ENCODE measurements around the gene TEC. TPM values are rescaled to one million over a fixed set of nuclear protein-coding genes. Genes with fewer than 3 reads are reported as not detected.

TEC gene
- total RNA-seq, 1 donor from 2014 or later = 3.5 TPM

DNA sequence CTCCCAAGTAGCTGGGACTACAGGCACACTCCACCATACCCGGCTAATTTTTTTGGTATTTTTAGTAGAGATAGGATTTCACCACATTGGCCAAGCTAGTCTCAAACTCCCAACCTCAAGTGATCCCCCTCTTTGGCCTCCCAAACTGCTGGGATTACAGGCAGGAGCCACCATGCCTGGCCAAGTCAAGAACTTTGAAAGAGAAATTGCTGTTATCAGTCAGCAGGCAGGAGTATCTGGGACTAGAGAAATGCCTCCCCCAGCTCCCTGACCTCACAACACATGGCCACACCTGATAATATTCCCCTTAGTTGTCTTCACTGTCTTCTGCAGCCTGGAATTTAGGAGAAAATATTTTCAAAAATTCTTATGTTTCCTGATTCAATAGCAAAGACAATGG lies 143.0 kb downstream of the TEC start:
- H3K9me3 Mint-ChIP-seq = no peaks in the 10 kb centered on the region
- no peak for DNase-seq (ENCODE audit: low spot score in 2 of 2, unreplicated experiment in 2 of 2)
- TF ChIP-seq CTCF (IDR thresholded peaks at IDR 0.05; ENCODE audit: unreplicated experiment) = no peak
- no peak overlapping the region for H3K4me3 Mint-ChIP-seq
- peaks cover 38% of the 10 kb centered on the region for H3K4me1 Mint-ChIP-seq
- H3K27me3 Mint-ChIP-seq (ENCODE audit: low read depth) = no peaks in the 10 kb centered on the region
- no peaks in the 10 kb centered on the region for H3K36me3 Mint-ChIP-seq
- peak overlapping the region; percentile 21 for H3K27ac Mint-ChIP-seq

DNA sequence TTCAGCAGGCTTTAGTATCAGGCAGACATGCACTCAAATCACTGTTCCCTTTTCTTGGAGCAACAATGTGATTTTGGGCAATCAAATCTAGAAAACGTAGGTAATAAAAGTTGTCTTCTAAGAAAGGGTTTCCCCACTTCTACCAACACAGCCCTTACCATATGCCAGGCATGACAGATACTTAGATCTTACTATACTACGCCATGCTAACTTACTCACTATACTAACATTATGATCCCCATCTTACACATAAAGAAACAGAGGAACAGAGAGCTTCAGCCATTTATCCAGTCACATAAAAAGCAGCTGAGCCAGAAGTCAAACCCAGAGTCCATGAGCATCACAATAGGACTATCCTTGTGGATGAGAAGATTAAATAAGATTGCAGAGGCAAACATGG lies 144.8 kb downstream of the TEC start:
- Mint-ChIP-seq H3K36me3 (no peaks in the 10 kb centered on the region), H3K4me3 (no peak overlapping the region), H3K4me1 (peaks cover 26% of the 10 kb centered on the region), H3K9me3 (no peaks in the 10 kb centered on the region), H3K27me3 (ENCODE audit: low read depth) (no peaks in the 10 kb centered on the region), H3K27ac (no peak overlapping the region)
- no peak for DNase-seq (ENCODE audit: low spot score in 2 of 2, unreplicated experiment in 2 of 2)
- TF ChIP-seq CTCF (IDR thresholded peaks at IDR 0.05; ENCODE audit: unreplicated experiment) = no peak

GRCh38 chr4:48122756-48123155 lies 146.9 kb downstream of the TEC start:
- Mint-ChIP-seq H3K4me3 (no peak overlapping the region), H3K9me3 (no peaks in the 10 kb centered on the region), H3K27me3 (ENCODE audit: low read depth) (no peaks in the 10 kb centered on the region), H3K27ac (no peak overlapping the region), H3K36me3 (no peaks in the 10 kb centered on the region), H3K4me1 (peaks cover 10% of the 10 kb centered on the region)
- no peak for DNase-seq (ENCODE audit: low spot score in 2 of 2, unreplicated experiment in 2 of 2)
- TF ChIP-seq CTCF (IDR thresholded peaks at IDR 0.05; ENCODE audit: unreplicated experiment) = no peak

DNA sequence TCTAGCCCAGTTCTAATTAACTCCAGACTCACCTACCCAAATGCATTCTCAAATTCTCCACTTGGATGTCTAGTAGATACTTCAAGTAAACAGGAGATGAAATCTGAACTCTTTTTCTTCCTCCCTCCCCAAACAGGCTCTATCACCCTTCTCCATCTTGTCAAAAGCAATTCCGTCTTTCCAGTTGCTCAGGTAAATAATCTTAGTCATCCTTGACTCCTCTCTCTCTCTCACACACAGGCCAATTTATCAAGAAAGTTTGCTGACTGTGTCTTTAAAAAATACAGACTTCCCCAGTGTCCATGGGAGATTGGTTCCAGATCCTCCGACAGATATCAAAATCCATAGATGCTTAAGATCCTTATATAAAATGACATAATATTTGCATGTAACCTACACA lies 148.5 kb downstream of the TEC start:
- Mint-ChIP-seq H3K36me3 (no peaks in the 10 kb centered on the region), H3K4me3 (no peak overlapping the region), H3K9me3 (no peaks in the 10 kb centered on the region), H3K27me3 (ENCODE audit: low read depth) (no peaks in the 10 kb centered on the region), H3K27ac (no peak overlapping the region), H3K4me1 (no peaks in the 10 kb centered on the region)
- DNase-seq (ENCODE audit: low spot score in 2 of 2, unreplicated experiment in 2 of 2) = no peak
- TF ChIP-seq CTCF (IDR thresholded peaks at IDR 0.05; ENCODE audit: unreplicated experiment) = no peak

GRCh38 chr4:48120132-48120531 lies 149.5 kb downstream of the TEC start:
- no peaks in the 10 kb centered on the region for H3K27me3 Mint-ChIP-seq (ENCODE audit: low read depth)
- H3K4me3 Mint-ChIP-seq = no peak overlapping the region
- TF ChIP-seq CTCF (IDR thresholded peaks at IDR 0.05; ENCODE audit: unreplicated experiment) = no peak
- H3K36me3 Mint-ChIP-seq = no peaks in the 10 kb centered on the region
- DNase-seq (ENCODE audit: low spot score in 2 of 2, unreplicated experiment in 2 of 2) = no peak
- no peaks in the 10 kb centered on the region for H3K9me3 Mint-ChIP-seq
- H3K27ac Mint-ChIP-seq = no peak overlapping the region
- no peaks in the 10 kb centered on the region for H3K4me1 Mint-ChIP-seq

DNA sequence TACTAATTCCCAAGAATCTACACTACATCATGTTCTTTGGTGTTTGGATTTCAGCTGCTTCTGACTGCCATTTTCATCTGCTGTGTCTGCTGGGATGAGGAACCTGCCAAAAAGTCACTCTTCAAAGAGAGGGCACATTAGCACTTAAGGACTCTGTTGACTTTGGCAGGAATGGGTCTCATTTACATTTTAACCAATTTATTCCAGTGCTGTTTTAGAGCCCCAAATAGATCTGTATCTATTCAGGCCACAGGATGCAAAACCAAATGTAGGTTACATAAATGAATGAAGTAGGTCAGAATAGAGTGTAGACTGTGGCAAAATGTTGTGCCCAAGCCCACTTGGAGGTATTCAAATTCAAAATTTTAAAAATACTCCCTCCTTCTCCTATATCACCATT lies 150.0 kb downstream of the TEC start:
- no peak overlapping the region for H3K27ac Mint-ChIP-seq
- TF ChIP-seq CTCF (IDR thresholded peaks at IDR 0.05; ENCODE audit: unreplicated experiment) = no peak
- no peaks in the 10 kb centered on the region for H3K4me1 Mint-ChIP-seq
- no peaks in the 10 kb centered on the region for H3K36me3 Mint-ChIP-seq
- H3K9me3 Mint-ChIP-seq = no peaks in the 10 kb centered on the region
- no peak overlapping the region for H3K4me3 Mint-ChIP-seq
- no peaks in the 10 kb centered on the region for H3K27me3 Mint-ChIP-seq (ENCODE audit: low read depth)
- DNase-seq (ENCODE audit: low spot score in 2 of 2, unreplicated experiment in 2 of 2) = no peak

Data from mesothelial cell of epicardium (in vitro differentiated cells).